ENCODE data around the gene NDUFA3.
"Not testable (repeated sequence)": the region's sequence is repeated elsewhere in the genome, so short reads cannot be mapped to it uniquely, and the experiment has no call there.

Gene NDUFA3

DNA sequence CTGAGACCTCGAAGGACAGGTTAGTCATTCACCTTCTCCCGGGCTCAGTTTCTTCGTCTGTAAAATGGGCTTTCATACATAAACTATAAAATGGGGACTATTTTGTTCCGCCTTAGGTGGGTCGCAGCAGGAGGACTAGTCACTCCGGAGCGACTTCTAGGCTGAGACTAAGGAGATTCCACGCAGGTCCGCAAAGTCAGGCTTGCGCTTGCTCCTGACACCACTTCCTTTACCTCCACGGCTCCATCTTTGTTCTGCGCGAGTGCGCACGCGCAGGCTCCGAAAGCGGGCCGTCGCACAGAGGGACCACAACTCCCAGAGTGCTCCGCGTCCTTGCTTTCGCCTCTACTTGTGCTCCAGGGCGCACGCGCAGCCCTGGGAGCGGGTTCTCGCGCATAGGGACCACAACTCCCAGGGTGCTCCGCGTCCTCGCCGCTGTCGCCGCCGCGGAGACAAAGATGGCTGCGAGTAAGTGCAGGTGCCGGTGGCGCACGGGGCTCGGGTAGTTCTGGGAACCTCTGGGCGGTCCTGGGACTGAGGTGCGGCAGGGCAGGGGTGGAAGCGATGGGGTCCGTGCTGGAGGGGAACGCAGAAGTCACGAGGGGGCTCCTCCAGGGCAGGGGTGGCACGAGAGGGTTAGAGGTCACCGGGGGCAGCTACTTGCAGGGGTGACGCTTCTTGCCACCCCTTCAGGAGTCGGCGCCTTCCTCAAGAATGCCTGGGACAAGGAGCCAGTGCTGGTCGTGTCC lies at the start of gene NDUFA3:
Gene NDUFA3 (plus strand): TSS at position 435 of the 749 bp plus-strand sequence. CDS start 24 bp downstream, at position 459.
- H3K9me3 ChIP-seq (ENCODE audit: low read length), result no peaks in the 10 kb centered on the region
- peak within 1 kb of the TSS; percentile 84 for H3K4me3 ChIP-seq (ENCODE audit: low read length)
- H3K36me3 ChIP-seq (ENCODE audit: insufficient read depth, low read length), result peaks cover 20% of the 10 kb centered on the region
- peaks cover 4% of the 10 kb centered on the region for H3K27me3 ChIP-seq (ENCODE audit: insufficient read depth, low read length)
- H3K4me1 ChIP-seq (ENCODE audit: insufficient read depth, low read length), result peaks cover 4% of the 10 kb centered on the region
- H2AFZ ChIP-seq (ENCODE audit: low read depth, low read length), result no peak within 1 kb of the TSS

DNA sequence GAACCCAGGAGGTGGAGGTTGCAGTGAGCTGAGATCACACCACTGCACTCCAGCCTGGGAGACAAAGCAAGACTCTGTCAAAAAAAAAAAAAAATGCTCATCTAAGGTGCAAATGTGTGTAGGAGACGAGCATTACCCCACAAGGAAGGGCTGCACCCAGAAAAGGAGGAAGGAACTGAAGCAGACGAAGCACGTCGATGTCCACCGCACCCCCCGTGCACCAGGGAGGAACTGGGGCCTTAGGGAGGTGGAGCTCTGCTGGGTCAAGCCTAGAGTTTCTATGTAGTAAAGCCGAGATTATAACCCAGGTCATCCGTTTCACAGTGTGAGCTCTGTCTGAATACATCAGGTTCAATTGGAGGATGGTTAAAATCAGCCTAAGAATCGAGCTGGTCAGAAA lies 40.0 kb upstream of the NDUFA3 start:
- H2AFZ ChIP-seq (ENCODE audit: low read depth, low read length), result no peak overlapping the region

DNA sequence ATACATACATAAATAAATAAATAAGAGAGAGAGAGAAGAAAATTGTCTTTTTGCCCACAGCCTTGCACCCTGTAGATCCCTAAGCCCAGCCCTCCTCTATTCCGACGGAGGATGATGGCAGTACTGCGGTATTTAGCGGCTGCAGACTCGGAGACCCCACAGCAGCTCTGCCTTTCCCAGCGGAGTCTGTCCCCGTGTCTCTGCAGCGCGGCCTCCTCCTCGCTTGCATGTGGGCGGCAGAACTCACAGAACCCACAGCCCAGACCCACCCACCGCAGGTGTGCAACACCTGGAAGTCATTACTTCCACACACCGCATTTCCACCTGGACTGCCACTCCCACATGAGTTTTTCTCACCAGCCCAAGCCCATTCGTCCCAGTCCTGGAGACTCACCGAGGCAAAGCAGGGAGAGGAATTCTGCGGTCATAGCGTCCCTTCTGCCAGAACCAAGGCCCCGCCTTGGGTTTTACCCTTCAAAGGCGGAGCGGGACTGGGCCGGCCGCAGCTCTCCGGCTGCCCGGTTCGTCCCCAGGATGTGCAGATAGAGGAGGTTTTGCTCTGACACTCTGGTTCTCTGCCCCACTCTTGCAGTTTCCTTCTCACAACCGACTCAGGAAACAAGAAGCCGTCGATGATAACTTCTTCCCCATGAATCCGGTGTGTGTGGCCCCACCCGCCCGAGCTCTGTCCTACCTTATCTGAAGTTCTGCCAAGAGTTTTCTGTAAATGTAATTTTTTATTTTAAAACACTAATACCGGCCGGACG lies 39.1 kb upstream of the NDUFA3 start, which contains the start of gene VSTM1:
Gene VSTM1 (minus strand): TSS at position 548 of the 767 bp plus-strand sequence. CDS start 120 bp downstream, at position 428.
- Histone ChIP-seq H3K36me3 (ENCODE audit: insufficient read depth, low read length) (no peaks in the 10 kb centered on the region), H3K9me3 (ENCODE audit: low read length) (no peaks in the 10 kb centered on the region), H3K27me3 (ENCODE audit: insufficient read depth, low read length) (no peaks in the 10 kb centered on the region), H2AFZ (ENCODE audit: low read depth, low read length) (no peak within 1 kb of the TSS), H3K4me3 (ENCODE audit: low read length) (no peak within 1 kb of the TSS), H3K4me1 (ENCODE audit: insufficient read depth, low read length) (peaks cover under 1% of the 10 kb centered on the region)

More for the DNA sequence above, 40.0 kb upstream of the NDUFA3 start:
- H3K27me3 ChIP-seq (ENCODE audit: insufficient read depth, low read length), result no peaks in the 10 kb centered on the region
- no peaks in the 10 kb centered on the region for H3K9me3 ChIP-seq (ENCODE audit: low read length)
- H3K36me3 ChIP-seq (ENCODE audit: insufficient read depth, low read length), result no peaks in the 10 kb centered on the region
- H3K4me1 ChIP-seq (ENCODE audit: insufficient read depth, low read length), result peaks cover 5% of the 10 kb centered on the region
- no peak overlapping the region for H3K4me3 ChIP-seq (ENCODE audit: low read length)

DNA sequence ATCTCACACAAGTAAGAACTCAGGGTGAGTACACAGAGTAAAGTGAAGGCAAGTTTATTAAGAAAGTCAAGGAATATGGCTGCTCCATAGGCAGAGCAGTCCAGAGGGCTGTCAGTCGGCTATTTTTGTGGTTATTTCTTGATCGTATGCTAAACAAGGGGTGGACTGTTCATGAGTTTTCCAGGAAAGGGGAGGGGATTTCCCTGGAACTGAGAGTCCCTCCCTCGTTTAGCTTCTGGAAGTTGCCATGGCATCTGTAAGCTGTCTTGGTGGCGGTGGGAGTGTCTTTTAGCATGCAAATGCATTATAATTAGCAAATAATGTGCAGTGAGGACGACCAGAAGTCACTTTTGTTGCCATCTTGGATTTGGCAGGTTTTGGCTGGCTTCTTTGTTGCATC lies 33.2 kb upstream of the NDUFA3 start:
- Histone ChIP-seq H3K4me1 (ENCODE audit: insufficient read depth, low read length) (no peaks in the 10 kb centered on the region), H2AFZ (ENCODE audit: low read depth, low read length) (no peak overlapping the region), H3K36me3 (ENCODE audit: insufficient read depth, low read length) (no peaks in the 10 kb centered on the region), H3K27me3 (ENCODE audit: insufficient read depth, low read length) (no peaks in the 10 kb centered on the region), H3K9me3 (ENCODE audit: low read length) (no peaks in the 10 kb centered on the region), H3K4me3 (ENCODE audit: low read length) (no peak overlapping the region)

DNA sequence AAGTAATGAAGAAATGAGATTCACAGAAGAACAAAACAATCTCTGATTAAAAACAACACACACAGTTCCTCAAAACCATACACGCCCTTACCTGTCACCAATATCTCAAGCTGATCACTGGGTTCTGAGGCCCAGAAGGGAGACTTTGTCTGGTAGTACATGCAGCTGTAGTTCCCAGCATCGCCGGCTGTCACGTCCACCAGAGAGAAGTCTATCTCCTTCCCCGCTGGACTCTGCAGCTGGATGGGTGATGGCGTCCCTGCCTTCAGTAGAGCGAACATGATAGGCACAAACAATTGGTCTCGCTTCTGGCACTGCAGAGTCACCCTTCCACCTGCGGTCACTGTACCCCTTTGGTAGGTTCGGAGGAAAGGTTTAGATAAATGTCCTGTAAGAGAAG lies 28.8 kb upstream of the NDUFA3 start:
- Histone ChIP-seq H3K36me3 (ENCODE audit: insufficient read depth, low read length) (no peaks in the 10 kb centered on the region), H3K4me3 (ENCODE audit: low read length) (no peak overlapping the region), H3K9me3 (ENCODE audit: low read length) (no peaks in the 10 kb centered on the region), H3K27me3 (ENCODE audit: insufficient read depth, low read length) (no peaks in the 10 kb centered on the region), H2AFZ (ENCODE audit: low read depth, low read length) (no peak overlapping the region), H3K4me1 (ENCODE audit: insufficient read depth, low read length) (no peaks in the 10 kb centered on the region)

DNA sequence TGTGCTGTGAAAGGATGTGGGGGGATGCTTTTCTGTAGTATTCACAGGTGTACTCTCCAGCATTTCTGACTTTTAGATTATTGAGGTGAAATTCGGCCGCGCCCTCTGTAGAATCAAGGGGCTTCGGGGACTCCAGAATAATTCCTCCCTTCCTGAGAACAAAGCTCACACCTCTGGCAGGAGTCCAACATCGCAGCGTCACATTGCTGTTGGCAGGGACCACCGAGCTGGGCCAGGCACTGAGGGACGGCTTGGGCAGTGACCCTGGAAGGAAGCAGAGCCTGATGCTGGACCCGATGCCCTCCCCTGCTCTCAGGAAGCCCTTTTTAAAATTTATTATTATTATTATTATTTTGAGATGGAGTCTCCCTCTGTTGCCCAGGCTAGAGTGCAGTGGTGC lies 27.8 kb upstream of the NDUFA3 start:
- no peaks in the 10 kb centered on the region for H3K4me1 ChIP-seq (ENCODE audit: insufficient read depth, low read length)
- no peaks in the 10 kb centered on the region for H3K36me3 ChIP-seq (ENCODE audit: insufficient read depth, low read length)
- no peaks in the 10 kb centered on the region for H3K27me3 ChIP-seq (ENCODE audit: insufficient read depth, low read length)
- H3K9me3 ChIP-seq (ENCODE audit: low read length), result no peaks in the 10 kb centered on the region
- no peak overlapping the region for H2AFZ ChIP-seq (ENCODE audit: low read depth, low read length)
- H3K4me3 ChIP-seq (ENCODE audit: low read length), result no peak overlapping the region

DNA sequence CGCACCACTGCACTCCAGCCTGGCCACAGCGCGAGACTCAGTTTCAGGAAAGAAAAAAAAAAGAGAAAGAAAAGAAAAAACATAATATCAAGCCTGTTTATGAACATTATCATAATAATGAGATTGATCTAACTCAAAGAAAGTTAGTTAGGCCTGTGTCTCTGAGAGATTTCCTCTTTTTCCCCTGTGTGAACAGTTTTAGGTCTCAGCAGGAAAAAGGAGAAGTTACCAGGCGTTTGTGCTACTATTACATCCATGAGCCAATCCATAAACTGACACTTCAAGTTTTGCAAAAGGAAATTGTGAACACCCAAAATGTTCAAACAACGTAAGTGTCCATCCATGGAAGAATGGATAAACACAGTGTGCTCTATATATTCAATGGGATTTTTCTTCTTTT lies 25.3 kb upstream of the NDUFA3 start:
- no peaks in the 10 kb centered on the region for H3K27me3 ChIP-seq (ENCODE audit: insufficient read depth, low read length)
- no peak overlapping the region for H2AFZ ChIP-seq (ENCODE audit: low read depth, low read length)
- H3K9me3 ChIP-seq (ENCODE audit: low read length), result no peaks in the 10 kb centered on the region
- no peaks in the 10 kb centered on the region for H3K36me3 ChIP-seq (ENCODE audit: insufficient read depth, low read length)
- H3K4me3 ChIP-seq (ENCODE audit: low read length), result no peak overlapping the region
- H3K4me1 ChIP-seq (ENCODE audit: insufficient read depth, low read length), result no peaks in the 10 kb centered on the region

DNA sequence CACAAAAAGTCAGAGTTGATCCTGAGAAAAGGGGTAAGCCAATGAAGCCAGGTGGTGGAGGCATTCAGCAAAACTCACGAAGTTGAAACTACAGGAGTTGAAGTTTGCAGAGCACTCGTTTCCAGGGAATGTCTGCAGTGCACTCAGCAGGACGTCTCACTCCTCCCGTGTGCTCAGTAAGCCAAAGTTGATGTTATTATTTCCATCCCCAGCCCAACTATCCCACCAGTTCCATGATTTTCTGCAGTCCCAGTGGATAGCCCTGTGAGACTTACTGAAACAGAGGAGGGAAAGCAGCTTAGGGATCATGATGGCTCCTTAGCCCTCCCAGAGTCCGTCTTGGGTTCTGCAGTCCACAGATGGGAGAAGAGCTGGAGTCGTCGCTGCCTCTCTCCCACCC lies 21.6 kb upstream of the NDUFA3 start, which contains the start of gene TARM1:
Gene TARM1 (minus strand): TSS at position 334 of the 400 bp plus-strand sequence. CDS start 25 bp downstream, at position 309.
- no peaks in the 10 kb centered on the region for H3K27me3 ChIP-seq (ENCODE audit: insufficient read depth, low read length)
- H2AFZ ChIP-seq (ENCODE audit: low read depth, low read length), result no peak within 1 kb of the TSS
- no peak within 1 kb of the TSS for H3K4me3 ChIP-seq (ENCODE audit: low read length)
- no peaks in the 10 kb centered on the region for H3K9me3 ChIP-seq (ENCODE audit: low read length)
- H3K36me3 ChIP-seq (ENCODE audit: insufficient read depth, low read length), result no peaks in the 10 kb centered on the region
- no peaks in the 10 kb centered on the region for H3K4me1 ChIP-seq (ENCODE audit: insufficient read depth, low read length)

DNA sequence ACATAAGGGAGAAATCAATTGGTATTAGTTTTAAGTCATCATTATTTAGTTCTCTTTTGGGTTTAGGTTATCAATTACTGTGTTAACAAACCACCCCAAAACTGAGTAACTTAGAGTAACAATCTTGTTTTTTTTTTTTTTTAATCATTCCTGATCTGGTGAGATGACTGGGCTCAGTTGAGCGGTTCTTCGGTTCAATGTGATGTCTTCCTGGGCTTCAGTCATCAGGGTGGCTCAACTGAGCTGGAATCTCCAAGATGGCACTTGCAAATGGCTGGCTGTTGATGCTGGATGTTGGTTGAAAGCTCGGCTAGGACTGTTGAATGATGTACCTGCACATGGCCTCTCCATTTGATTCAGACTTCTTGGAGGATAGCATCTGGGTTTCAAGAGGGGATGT lies 18.2 kb upstream of the NDUFA3 start:
- Histone ChIP-seq H3K9me3 (ENCODE audit: low read length) (no peaks in the 10 kb centered on the region), H3K36me3 (ENCODE audit: insufficient read depth, low read length) (no peaks in the 10 kb centered on the region), H2AFZ (ENCODE audit: low read depth, low read length) (no peak overlapping the region)

DNA sequence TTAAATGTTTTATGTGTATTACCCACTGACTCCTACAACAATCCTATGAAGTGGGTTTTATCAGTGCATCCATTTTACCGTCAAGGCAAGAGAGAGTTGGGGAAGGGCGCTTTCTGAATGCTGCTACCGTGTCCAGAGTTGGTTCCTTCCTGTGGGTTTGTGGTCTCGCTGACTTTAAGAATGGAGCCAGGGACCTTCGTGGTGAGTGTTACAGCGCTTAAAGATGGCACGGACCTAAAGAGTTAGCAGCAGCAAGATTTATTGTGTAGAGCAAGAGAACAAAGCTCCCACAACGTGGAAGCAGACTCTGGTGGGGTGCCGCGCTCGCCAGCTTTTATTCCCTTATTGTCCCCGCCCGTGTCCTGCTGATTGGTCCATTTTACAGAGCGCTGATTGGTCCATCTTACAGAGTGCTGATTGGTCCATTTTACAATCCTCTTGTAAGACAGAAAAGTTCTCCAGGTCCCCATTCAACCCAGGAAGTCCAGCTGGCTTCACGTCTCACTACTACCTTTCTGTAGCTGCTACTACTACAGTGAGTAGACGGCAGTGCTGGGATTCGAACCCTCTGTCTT lies 8.1 kb upstream of the NDUFA3 start:
- Histone ChIP-seq H2AFZ (ENCODE audit: low read depth, low read length) (no peak overlapping the region), H3K4me3 (ENCODE audit: low read length) (no peak overlapping the region), H3K9me3 (ENCODE audit: low read length) (peaks cover 3% of the 10 kb centered on the region), H3K4me1 (ENCODE audit: insufficient read depth, low read length) (peaks cover 3% of the 10 kb centered on the region), H3K27me3 (ENCODE audit: insufficient read depth, low read length) (peaks cover 18% of the 10 kb centered on the region), H3K36me3 (ENCODE audit: insufficient read depth, low read length) (no peaks in the 10 kb centered on the region)

More for the DNA sequence above, 18.2 kb upstream of the NDUFA3 start:
- no peaks in the 10 kb centered on the region for H3K27me3 ChIP-seq (ENCODE audit: insufficient read depth, low read length)
- no peak overlapping the region for H3K4me3 ChIP-seq (ENCODE audit: low read length)
- H3K4me1 ChIP-seq (ENCODE audit: insufficient read depth, low read length), result no peaks in the 10 kb centered on the region

DNA sequence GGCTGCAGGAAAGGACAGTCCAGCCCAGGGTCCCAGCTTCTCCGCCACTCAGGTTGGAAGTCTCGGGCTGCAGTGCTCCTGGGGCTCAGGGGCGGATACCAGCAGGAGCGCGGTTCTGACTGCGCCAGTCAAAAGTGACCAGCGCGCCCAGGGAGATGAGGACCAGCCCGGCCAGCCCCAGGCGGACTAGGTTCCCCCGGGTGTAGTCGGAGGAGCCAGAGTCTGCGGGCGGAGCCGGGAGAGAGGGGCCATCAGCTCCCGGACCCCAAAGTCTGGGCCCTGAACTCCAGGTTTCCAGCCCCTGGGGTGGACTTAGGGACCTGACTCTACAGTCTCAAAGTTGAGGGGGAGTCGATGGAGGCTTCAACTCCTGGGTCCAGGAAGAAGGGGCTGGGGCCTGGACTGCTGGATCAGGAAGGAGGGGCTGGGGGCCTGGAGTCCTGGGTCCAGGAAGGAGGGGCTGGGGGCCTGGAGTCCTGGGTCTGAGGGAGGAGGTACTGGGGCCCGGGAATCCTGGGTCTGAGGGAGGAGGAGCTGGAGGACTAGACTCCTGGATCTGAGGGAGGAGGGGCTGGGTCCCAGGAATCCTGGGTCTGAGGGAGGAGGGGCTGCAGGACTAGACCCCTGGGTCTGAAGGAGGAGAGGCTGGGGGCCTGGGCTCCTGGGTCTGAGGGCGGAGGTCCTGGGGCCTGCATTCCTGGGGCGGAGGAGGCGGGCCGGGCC lies 7.4 kb upstream of the NDUFA3 start:
- peak overlapping the region; percentile 76 for H2AFZ ChIP-seq (ENCODE audit: low read depth, low read length)
- peak overlapping the region; percentile 28 for H3K4me3 ChIP-seq (ENCODE audit: low read length)
- peaks cover 3% of the 10 kb centered on the region for H3K4me1 ChIP-seq (ENCODE audit: insufficient read depth, low read length)
- no peaks in the 10 kb centered on the region for H3K36me3 ChIP-seq (ENCODE audit: insufficient read depth, low read length)
- peaks cover 18% of the 10 kb centered on the region for H3K27me3 ChIP-seq (ENCODE audit: insufficient read depth, low read length)
- H3K9me3 ChIP-seq (ENCODE audit: low read length), result peaks cover 3% of the 10 kb centered on the region

DNA sequence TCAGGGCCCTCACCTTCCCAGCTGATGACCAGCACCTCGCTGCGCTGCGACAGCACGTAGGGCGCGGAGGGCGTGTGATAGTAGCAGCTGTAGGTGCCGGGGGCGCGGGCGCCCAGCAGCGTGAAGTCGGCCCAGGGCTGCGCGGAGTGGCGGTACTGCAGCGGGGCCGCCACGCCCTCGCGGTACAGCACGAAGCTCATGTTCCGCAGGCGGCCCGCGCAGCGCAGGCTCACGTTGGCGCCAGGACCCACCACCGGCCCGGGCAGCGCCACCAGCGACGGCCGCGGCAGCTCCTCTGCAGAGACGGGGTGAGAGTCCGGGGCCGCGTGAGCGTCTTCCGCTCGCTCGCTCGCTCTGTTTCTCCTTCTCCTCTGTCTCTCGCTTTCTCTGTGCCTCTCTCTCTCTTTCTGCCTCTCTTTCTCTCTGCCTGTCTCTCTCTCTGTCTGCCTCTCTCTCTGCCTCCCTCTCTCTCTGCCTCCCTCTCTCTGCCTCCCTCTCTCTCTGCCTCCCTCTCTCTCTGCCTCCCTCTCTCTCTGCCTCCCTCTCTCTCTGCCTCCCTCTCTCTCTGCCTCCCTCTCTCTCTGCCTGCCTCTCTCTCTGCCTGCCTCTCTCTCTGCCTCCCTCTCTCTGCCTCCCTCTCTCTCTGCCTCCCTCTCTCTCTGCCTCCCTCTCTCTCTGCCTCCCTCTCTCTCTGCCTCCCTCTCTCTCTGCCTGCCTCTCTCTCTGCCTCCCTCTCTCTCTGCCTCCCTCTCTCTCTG lies 6.6 kb upstream of the NDUFA3 start:
- H2AFZ ChIP-seq (ENCODE audit: low read depth, low read length), result peak overlapping the region; percentile 76
- H3K4me3 ChIP-seq (ENCODE audit: low read length), result peak overlapping the region; percentile 28
- H3K4me1 ChIP-seq (ENCODE audit: insufficient read depth, low read length); H3K36me3 ChIP-seq (ENCODE audit: insufficient read depth, low read length); H3K9me3 ChIP-seq (ENCODE audit: low read length): not testable (repeated sequence)
- peaks cover 22% of the 10 kb centered on the region for H3K27me3 ChIP-seq (ENCODE audit: insufficient read depth, low read length)
